GM21619 (cell line): ENCODE data around the gene CSNK1G1.
"Not testable (repeated sequence)": the region's sequence is repeated elsewhere in the genome, so short reads cannot be mapped to it uniquely, and the experiment has no call there.

Source experiments
- ATAC-seq: cut with Tn5 transposase; IDR thresholded peaks from one replicate; pipeline ENCODE4 v1.9.1; 2021; ENCODE audit not compliant: unreplicated experiment

CSNK1G1 gene

DNA sequence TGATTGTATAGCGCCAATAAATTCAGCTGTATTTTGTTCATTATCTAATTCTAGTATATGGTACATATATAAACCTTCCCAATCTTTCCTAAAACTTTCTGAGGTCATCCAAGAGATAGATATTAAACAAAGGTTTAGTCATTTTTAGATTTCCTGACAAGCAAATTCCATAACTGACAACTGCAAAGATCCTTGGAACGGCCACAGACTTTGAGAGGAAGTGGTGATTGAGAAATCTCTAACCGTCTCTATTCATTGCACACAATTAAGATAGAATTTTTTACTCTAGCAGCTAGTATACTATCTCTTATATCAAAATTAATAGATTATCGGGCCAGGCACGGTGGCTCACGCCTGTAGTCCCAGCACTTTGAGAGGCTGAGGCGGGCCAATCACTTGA is 4.7 kb downstream of the CSNK1G1 start:
- no peak for ATAC-seq

- no peak for ATAC-seq
Observed at GRCh38 chr15:64349375-64349774, 6.6 kb downstream of the CSNK1G1 start.

DNA sequence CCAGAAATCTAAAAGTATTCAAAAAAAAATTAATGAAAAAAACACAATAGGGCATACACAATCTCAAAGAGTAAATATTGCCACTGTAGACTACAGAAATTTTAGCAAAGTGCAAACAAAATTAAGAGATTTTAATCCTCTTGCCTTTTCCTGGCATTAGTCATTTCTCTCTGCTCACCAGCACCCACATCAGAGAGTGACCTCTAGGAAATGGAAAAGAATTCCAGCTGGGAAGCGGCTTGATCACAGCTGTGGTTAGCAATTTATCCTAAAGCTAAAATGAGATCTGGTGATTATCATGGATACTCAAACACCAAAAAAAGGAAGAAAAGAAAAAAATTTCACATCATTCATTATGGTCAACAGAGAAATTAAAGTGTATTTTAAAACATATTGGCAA is 7.5 kb downstream of the CSNK1G1 start:
- no peak for ATAC-seq

- ATAC-seq, result not testable (repeated sequence)
Observed at GRCh38 chr15:64346242-64346641, 9.7 kb downstream of the CSNK1G1 start.

DNA sequence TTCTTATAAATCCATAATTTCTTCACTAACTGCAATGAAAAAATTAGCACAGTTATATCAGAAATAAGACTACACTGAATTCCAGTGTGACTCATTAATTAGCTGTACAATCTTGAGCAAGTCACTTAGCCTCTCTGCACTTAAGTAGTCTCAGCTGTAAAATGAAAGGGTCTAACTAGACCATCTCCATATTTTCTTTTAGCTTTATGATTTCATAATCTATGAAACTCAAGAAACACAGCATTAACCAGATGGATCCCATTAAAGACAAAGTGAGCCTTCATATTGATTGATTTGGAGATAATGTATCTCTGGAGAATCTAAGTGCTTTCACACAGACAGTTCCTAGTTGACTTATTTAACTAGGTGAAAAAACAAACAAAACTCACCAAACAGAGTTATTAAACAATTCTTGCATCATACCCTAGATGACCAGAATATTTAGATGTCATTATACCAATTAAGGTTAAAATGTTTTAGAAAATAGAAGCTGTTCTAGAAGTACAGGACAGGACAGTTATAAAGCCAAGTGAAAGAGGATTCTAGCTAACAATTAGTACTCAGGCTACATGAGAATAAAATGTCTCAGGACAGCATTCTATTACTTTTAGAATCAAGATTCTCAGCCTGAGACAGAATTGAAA is 11.2 kb downstream of the CSNK1G1 start:
- no peak for ATAC-seq

GRCh38 chr15:64343841-64344240 is 12.1 kb downstream of the CSNK1G1 start:
- ATAC-seq, result no peak

DNA sequence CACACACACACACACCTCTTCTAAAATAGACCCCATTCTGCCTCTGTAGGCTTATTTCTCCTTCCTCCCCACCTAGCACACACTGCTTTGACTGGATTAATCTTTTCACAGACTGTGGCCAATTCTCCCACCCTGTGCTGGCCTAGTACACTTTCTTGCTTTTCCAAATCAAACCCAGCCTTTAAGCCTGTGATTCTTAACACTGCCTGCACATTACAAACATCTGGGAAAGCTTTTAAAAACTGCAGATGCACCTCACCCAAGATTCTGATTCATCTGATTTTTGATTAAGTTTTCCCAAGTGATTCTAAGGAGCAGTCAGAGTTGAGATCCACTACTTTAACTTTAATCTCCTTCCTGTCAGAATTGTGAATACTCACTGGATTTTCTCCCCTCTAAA is 12.8 kb downstream of the CSNK1G1 start:
- no peak for ATAC-seq

GRCh38 chr15:64341961-64342360 is 14.0 kb downstream of the CSNK1G1 start:
- no peak for ATAC-seq

- ATAC-seq, result no peak
Observed at GRCh38 chr15:64340355-64340754, 15.6 kb downstream of the CSNK1G1 start.

- no peak for ATAC-seq
Observed at GRCh38 chr15:64337761-64338160, 18.2 kb downstream of the CSNK1G1 start.

DNA sequence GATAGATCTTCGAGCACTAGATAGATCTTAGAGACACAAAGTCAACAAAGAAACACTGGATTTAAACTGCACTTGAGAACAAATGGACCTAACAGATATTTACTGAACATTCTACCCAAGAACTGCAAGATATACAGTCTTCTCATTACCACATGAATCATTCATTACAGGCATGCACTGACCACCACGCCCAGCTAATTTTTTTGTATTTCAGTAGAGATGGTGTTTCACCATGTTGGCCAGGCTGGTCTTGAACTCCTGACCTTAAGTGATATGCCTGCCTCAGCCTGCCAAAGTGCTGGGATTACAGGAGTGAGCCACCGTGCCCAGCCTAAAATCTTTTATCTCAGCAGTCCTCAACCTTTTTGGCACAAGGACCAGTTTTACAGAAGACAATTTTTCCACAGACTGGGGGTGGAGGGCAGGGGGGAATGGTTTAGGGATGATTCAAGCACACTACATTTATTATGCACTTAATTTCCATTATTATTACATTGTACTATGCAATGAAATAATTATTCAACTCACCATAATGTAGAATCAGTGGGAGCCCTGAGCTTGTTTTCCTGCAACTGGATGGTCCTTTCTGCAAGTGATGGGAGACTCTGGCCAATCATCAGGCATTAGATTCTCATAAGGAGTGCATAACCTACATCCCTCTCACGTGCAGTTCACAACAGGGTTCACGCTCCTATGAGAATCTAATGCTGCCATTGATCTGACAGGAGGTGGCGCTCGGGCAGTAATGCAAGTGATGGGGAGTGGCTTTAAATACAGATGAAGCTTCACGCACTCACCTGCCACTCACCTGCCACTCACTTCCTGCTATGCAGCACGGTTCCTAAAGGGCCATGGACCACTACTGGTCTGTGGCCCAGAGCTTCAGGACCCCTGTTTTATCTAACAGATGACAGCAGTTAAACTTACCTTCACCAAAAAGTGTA is 21.7 kb downstream of the CSNK1G1 start:
- no peak for ATAC-seq

DNA sequence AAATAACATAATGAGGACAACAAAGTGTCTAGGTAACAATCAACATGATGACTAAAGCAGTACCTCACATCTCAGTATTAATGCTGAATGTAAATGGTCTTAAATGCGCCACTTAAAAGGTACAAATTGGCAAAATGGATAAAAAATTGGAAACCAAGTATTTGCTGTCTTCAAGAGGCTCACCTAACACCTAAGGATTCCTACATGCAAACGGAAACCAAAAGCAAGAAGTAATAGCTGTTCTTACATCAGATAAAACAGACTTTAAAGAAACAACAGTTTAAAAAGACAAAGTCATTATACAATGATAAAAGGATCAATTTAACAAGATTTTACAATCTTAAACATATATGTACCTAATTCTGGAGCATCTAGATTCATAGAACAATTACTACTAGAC is 22.5 kb downstream of the CSNK1G1 start:
- ATAC-seq, result no peak

DNA sequence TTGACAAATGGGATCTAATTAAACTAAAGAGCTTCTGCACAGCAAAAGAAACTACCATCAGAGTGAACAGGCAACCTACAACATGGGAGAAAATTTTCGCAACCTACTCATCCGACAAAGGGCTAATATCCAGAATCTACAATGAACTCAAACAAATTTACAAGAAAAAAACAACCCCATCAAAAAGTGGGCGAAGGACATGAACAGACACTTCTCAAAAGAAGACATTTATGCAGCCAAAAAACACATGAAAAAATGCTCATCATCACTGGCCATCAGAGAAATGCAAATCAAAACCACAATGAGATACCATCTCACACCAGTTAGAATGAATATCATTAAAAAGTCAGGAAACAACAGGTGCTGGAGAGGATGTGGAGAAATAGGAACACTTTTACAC is 24.3 kb downstream of the CSNK1G1 start:
- ATAC-seq, result not testable (repeated sequence)

DNA sequence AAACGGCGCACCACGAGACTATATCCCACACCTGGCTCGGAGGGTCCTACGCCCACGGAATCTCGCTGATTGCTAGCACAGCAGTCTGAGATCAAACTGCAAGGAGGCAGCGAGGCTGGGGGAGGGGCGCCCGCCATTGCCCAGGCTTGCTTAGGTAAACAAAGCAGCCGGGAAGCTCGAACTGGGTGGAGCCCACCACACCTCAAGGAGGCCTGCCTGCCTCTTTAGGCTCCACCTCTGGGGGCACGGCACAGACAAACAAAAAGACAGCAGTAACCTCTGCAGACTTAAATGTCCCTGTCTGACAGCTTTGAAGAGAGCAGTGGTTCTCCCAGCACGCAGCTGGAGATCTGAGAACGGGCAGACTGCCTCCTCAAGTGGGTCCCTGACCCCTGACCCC is 29.0 kb downstream of the CSNK1G1 start:
- not testable (repeated sequence) for ATAC-seq

DNA sequence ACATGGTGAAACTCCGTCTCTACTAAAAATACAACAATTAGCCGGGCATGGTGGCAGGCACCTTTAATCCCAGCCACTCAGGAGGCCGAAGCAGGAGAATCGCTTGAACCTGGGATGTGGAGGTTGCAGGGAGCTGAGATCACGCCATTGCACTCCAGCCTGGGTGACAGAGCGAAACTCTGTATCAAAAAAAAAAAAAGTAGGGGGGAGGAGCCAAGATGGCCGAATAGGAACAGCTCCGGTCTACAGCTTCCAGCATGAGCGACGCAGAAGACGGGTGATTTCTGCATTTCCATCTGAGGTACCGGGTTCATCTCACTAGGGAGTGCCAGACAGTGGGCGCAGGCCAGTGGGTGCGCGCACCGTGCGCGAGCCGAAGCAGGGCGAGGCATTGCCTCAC is 29.5 kb downstream of the CSNK1G1 start:
- not testable (repeated sequence) for ATAC-seq

- ATAC-seq, result no peak
Observed at GRCh38 chr15:64324165-64324877, 31.7 kb downstream of the CSNK1G1 start.

DNA sequence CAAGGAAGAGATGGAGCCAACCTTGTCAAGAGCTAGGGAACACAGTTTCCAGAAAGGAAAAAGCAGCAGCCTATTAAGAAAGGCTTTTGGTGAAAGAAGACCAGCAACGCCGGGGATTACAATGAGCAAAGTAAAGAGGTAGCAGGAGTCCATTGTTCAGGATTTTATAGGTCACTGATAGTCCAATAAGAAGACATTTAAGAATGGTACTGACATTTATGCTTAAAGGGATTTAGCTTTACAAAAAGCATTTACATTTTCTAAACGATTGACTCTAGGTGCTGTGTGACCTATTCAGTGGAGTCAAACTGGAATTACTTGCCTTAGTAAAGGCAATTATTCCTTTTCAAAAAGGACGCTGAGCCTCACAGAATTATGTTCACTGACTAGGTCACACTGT is 40.8 kb downstream of the CSNK1G1 start:
- ATAC-seq, result no peak

GRCh38 chr15:64314456-64314855 is 41.5 kb downstream of the CSNK1G1 start:
- no peak for ATAC-seq

GRCh38 chr15:64311566-64311965 is 44.4 kb downstream of the CSNK1G1 start:
- no peak for ATAC-seq

DNA sequence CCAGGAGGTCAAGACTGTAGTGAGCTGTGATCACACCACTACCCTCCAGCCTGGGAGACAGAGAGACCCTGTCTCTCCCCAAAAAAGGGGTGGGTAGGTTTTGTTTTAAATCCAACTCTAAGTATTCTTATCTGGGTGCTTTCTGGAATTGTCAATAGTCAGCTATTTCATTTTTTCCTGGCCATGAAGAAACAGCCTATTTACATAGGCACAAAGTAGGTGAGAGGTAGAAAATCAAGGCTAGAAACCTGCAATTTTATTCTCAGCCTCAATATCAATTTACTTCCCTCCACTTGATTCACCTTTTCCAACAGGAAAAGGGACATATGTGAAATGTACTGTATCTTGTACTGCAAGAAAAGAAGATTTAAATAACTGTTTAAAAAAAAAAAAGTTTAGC is 45.9 kb downstream of the CSNK1G1 start:
- no peak for ATAC-seq

DNA sequence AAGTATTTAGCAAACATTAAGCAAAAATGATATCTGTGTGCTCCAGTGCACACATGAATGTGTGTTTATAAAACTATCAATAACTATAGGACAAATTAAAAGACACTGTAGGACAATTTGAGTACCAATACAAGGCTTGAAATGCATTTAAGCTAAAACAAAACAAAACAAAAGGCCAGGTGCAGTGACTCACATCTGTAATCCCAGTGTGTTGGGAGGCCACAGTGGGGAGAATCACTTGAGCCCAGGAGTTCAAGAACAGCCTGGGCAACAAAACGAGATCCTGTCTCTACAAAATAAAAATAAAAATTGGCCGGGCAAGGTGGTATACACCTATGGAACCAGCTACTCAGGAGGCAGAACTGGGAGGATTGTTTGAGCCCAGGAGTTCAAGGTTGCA is 50.7 kb downstream of the CSNK1G1 start:
- ATAC-seq, result no peak

GRCh38 chr15:64289550-64289949 is 66.4 kb downstream of the CSNK1G1 start:
- no peak for ATAC-seq
